Natural killer cell (primary cell): ENCODE data around the gene ARRDC1. TPM values are rescaled to one million over a fixed set of nuclear protein-coding genes. Genes with fewer than 3 reads are reported as not detected.

Experiments used
- ATAC-seq, 3 donors: fragments of 150-1000 bp in 2 of 3; fragments of 200-7000 bp in 1 of 3; cut with Tn5 transposase; 1 replicate in 1 of 3; 2 replicates in 2 of 3; pipeline ENCODE4 v1.10.0; 2021; ENCODE audit warnings: mild to moderate bottlenecking in 2 of 3, moderate library complexity in 2 of 3
- DNase-seq, 2 donors: peaks; one replicate each; pipeline versions ENCODE4 v3.0.0 to v3.0.0-alpha.2; 2013 to 2021; ENCODE audit warnings: mixed read lengths in 1 of 2
- H3K27ac ChIP-seq: one replicate; pipeline ENCODE4 v1.5.1; 2013; ENCODE audit warnings: mild to moderate bottlenecking, low read length
- H3K27me3 ChIP-seq: one replicate; pipeline ENCODE4 v1.6.1; 2013; ENCODE audit warnings: low read length; ENCODE audit not compliant: control insufficient read depth, insufficient read depth
- H3K36me3 ChIP-seq: one replicate; pipeline ENCODE4 v1.6.1; 2013; ENCODE audit warnings: low read length; ENCODE audit not compliant: control insufficient read depth, insufficient read depth
- H3K4me1 ChIP-seq: one replicate; pipeline ENCODE4 v1.6.1; 2013; ENCODE audit warnings: low read length; ENCODE audit not compliant: control insufficient read depth, insufficient read depth
- H3K4me3 ChIP-seq: one replicate; pipeline ENCODE4 v1.5.1; 2013; ENCODE audit warnings: low read length
- H3K9me3 ChIP-seq: one replicate; pipeline ENCODE4 v1.6.1; 2013; ENCODE audit warnings: low read length; ENCODE audit not compliant: control insufficient read depth, insufficient read depth
- H3K27ac Mint-ChIP-seq, 2 donors: one replicate each; pipeline ENCODE4 v1.8.0; 2022; ENCODE audit warnings: mild to moderate bottlenecking in 2 of 2, mixed read lengths in 2 of 2, moderate library complexity in 1 of 2
- H3K27me3 Mint-ChIP-seq, 2 donors: one replicate each; pipeline ENCODE4 v1.8.0; 2022; ENCODE audit warnings: low read depth in 2 of 2, mixed read lengths in 2 of 2
- H3K36me3 Mint-ChIP-seq: one replicate; pipeline ENCODE4 v1.8.0; 2022; ENCODE audit warnings: mixed read lengths
- H3K4me1 Mint-ChIP-seq, 2 donors: one replicate each; pipeline ENCODE4 v1.8.0; 2022; ENCODE audit warnings: mixed read lengths in 2 of 2
- H3K4me3 Mint-ChIP-seq: one replicate; pipeline ENCODE4 v1.8.0; 2022; ENCODE audit warnings: mild to moderate bottlenecking, moderate library complexity, mixed read lengths
- H3K9me3 Mint-ChIP-seq, 2 donors: one replicate each; pipeline ENCODE4 v1.8.0; 2022; ENCODE audit warnings: mixed read lengths in 2 of 2
- CTCF ChIP-seq: fragments of 200-600 bp; IDR thresholded peaks from one replicate; pipeline ENCODE4 v1.8.0; 2022; ENCODE audit warnings: antibody characterized with exemption
- WGBS: methylation state at CpG from one replicate; pipeline ENCODE4 v1.1.7; 2013; ENCODE audit warnings: missing lambda C conversion rate; ENCODE audit not compliant: insufficient coverage; 5-methylcytosine and 5-hydroxymethylcytosine counted together
- intact Hi-C: fragments of 100-400 bp; cut with micrococcal nuclease; formaldehyde crosslinking; loops from one replicate; pipeline ENCODE4 v1.14.2; 2022
- total RNA-seq, 4 donors: library from RNA; stranded (reverse); fragments of 120-200 nt in 1 of 4; gene quantifications; one replicate each; pipeline versions ENCODE4 v1.2.3 to v1.2.4, GENCODE V29; 2013 to 2022

Gene ARRDC1
- total RNA-seq, 3 donors from 2014 or later (not counting 1 experiment from before 2014, with no cell fraction given), result 80.7 to 105 (median 92.9) TPM

- Histone ChIP-seq H3K36me3 (no peaks in the 10 kb centered on the region), H3K27me3 (no peaks in the 10 kb centered on the region), H3K9me3 (no peaks in the 10 kb centered on the region), H3K4me3 (no peak overlapping the region), H3K27ac (no peak overlapping the region), H3K4me1 (peaks cover 30% of the 10 kb centered on the region)
- TF ChIP-seq CTCF, result no peak
- Mint-ChIP-seq H3K4me1 (peaks cover 7 to 22% of the 10 kb centered on the region in 2 donors), H3K9me3 (no peaks in the 10 kb centered on the region), H3K36me3 (no peaks in the 10 kb centered on the region), H3K27ac (no peak overlapping the region), H3K27me3 (no peaks in the 10 kb centered on the region), H3K4me3 (peak overlapping the region; percentile 47)
- 21% methylated on average over 47 of the region's 49 CpGs for WGBS
- intact Hi-C loops, result loop anchor here (2.0 kb wide), 1 partner anchor 14 kb away; the partner anchor contains the start of gene ZMYND19
- DNase-seq (no peak), ATAC-seq (no peak)
These were observed 970 bp upstream of the ARRDC1 start for GRCh38 chr9:137604345-137605086.

- DNase-seq (no peak), ATAC-seq (no peak)
- Histone ChIP-seq H3K4me3 (peak overlapping the region; percentile 33), H3K9me3 (no peaks in the 10 kb centered on the region), H3K36me3 (no peaks in the 10 kb centered on the region), H3K4me1 (peaks cover 32% of the 10 kb centered on the region), H3K27me3 (no peaks in the 10 kb centered on the region), H3K27ac (no peak overlapping the region)
- intact Hi-C loops, result no loop called here
- TF ChIP-seq CTCF, result no peak
- Mint-ChIP-seq H3K4me3 (peak overlapping the region; percentile 82), H3K9me3 (no peaks in the 10 kb centered on the region), H3K27ac (peak overlapping the region in 1 of 2 donors; percentile 22), H3K36me3 (no peaks in the 10 kb centered on the region), H3K27me3 (no peaks in the 10 kb centered on the region), H3K4me1 (peaks cover 7 to 22% of the 10 kb centered on the region in 2 donors)
- WGBS, result 3% methylated on average over 57 of the region's 57 CpGs
These were observed 627 bp downstream of the ARRDC1 start for GRCh38 chr9:137606005-137606621.

GRCh38 chr9:137606734-137607138 is 1.2 kb downstream of the ARRDC1 start:
- Mint-ChIP-seq H3K9me3 (no peaks in the 10 kb centered on the region), H3K27ac (peak overlapping the region in 1 of 2 donors; percentile 22), H3K36me3 (no peaks in the 10 kb centered on the region), H3K27me3 (no peaks in the 10 kb centered on the region), H3K4me3 (peak overlapping the region; percentile 82), H3K4me1 (peaks cover 7 to 27% of the 10 kb centered on the region in 2 donors)
- Histone ChIP-seq H3K36me3 (no peaks in the 10 kb centered on the region), H3K4me3 (peak overlapping the region; percentile 24), H3K9me3 (no peaks in the 10 kb centered on the region), H3K4me1 (peaks cover 39% of the 10 kb centered on the region), H3K27me3 (no peaks in the 10 kb centered on the region), H3K27ac (no peak overlapping the region)
- 72% methylated on average over 13 of the region's 13 CpGs for WGBS
- intact Hi-C loops, result no loop called here
- ATAC-seq, result no peak
- TF ChIP-seq CTCF, result no peak
- DNase-seq, result no peak
